HG03108 (cell line): ENCODE measurements around the gene AARS1.
"Not testable (repeated sequence)": the region's sequence is repeated elsewhere in the genome, so short reads cannot be mapped to it uniquely, and the experiment has no call there.

Source experiments
- ATAC-seq: cut with Tn5 transposase; IDR thresholded peaks from one replicate; pipeline ENCODE4 v1.9.1; 2021; ENCODE audit warnings: moderate library complexity; ENCODE audit not compliant: unreplicated experiment

AARS1 gene

GRCh38 chr16:70289229-70290094 is at the start of gene AARS1:
Gene AARS1, minus strand, starts transcription at chr16:70289506. Its CDS starts 6,743 bp downstream, at chr16:70282763.
- ATAC-seq, result peak; percentile 98

DNA sequence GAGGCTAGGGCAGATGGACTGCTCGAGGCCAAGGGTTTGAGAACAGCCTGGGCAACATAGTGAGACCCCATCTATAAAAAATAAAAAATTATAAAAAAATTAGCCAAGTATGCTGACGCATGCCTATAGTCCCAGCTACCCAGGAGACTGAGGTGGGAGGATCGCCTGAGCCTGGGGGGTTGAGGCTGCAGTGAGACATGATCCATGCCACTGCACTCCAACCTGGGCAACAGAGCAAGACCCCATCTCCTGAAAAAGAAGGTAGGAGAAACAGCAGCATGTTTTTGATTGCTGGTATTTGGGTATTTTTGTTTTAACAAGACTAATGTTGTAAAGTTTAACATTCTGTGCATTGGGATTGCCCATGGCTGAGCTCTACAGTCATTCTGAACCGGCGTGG is 48.5 kb upstream of the AARS1 start:
- ATAC-seq, result no peak

GRCh38 chr16:70332728-70333127 is 43.4 kb upstream of the AARS1 start:
- not testable (repeated sequence) for ATAC-seq

GRCh38 chr16:70331588-70332358 is 42.5 kb upstream of the AARS1 start:
- no peak for ATAC-seq

- no peak for ATAC-seq
Observed at GRCh38 chr16:70331091-70331490, 41.8 kb upstream of the AARS1 start.

DNA sequence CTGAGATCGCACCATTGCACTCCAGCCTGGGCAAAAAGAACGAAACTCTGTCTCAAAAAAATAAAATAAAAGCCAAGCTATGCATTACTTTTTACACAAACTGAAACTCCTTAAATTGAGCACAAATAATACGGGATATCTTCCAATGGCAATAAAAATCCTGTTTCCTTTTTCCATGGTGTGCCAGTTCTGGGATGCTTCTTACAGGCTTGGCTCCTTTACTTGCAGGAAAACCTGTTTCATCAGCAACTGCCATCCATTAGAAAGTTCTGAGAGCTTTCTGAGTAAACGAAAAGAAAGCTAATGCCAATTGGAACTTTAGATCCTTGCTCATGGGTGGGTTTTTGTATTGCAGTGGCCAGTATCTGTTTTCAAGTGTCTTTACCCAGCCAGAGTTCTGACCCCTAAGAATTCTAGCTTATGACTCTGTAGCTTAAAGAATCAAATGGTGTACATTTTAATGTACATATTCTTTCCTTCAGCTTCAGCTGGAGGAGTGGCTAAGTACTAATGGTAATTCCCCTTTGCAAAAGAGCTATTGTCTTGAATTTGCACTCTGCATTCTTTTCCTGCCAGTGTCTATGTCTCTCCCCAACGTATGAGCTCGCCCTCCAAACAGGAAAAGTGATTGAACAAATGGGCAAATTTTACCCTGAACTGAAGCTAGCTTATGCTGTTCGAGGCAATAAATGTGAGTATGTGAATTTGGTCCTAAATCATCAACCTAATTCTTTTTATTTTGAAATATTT is 35.9 kb upstream of the AARS1 start:
- no peak for ATAC-seq

DNA sequence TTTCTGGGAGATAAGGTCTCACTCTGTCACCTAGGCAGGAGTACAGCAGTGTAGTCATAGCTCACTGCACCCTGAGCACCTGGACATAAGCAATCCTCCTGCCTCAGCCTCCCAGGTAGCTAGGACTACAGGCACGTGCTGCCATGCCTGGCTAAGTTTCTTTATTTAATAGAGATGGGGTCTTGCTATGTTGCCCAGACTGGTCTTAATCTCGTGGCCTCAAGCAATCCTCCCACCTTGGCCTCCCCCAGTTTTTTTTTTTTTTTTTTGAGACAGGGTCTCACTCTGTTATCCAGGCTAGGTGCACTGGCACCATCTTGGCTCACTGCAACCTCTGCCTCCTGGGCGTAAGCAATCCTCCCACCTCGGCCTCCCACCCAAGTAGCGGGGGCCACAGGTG is 30.8 kb upstream of the AARS1 start:
- ATAC-seq, result no peak

DNA sequence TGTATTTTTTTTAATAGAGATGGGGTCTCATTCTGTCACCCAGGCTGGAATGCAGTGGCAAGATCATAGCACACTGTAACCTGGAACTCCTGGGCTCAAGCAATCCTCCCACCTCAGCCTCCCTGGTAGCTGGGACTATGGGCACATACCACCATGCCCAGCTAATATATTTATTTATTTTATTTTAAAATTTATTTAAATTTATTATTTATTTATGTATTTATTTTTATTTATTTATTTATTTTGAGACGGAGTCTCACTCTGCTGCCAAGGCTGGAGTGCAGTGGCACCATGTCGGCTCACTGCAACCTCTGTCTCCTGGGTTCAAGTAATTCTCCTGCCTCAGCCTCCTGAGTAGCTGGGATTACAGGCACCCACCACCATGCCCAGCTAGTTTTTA is 18.4 kb upstream of the AARS1 start:
- ATAC-seq, result not testable (repeated sequence)

DNA sequence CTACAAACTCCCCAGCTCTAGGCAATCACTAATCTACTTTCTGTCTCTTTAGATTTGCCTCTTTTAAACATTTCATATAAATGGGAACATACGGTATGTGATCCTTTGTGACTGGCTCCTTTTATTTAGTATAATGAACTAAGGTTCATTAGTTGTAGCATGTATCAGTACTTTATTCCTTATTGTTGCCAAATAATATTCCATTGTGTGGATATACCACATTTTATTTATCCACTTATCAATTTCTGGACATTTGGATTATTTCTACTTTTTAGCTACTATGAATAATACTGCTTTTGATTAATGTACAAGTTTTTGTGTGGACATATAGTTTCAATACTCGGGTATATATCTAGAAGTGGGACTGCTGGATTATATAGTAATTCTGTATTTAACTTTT is 17.6 kb upstream of the AARS1 start:
- no peak for ATAC-seq

- ATAC-seq, result no peak
Observed at GRCh38 chr16:70304892-70305448, 15.7 kb upstream of the AARS1 start.

DNA sequence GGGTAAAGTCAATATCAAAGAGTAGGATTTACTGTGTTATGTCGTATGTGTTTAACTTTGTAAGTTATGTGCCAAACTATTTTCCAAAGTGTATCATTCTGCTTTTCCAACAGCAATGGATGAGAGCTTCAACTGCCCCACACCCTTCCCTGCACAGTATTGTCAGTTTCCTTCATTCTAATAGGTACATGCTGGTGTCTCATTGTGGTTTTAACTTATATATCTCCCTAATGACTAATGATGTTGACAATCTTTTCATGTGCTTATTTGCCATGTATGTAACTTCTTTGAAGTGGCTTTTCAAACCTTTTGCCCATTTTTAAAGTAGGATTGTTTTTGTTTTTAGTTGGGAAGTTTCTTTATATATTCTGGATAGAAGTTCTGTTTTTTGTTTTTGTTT is 13.4 kb upstream of the AARS1 start:
- ATAC-seq, result no peak

GRCh38 chr16:70301121-70301520 is 11.8 kb upstream of the AARS1 start:
- ATAC-seq, result no peak

DNA sequence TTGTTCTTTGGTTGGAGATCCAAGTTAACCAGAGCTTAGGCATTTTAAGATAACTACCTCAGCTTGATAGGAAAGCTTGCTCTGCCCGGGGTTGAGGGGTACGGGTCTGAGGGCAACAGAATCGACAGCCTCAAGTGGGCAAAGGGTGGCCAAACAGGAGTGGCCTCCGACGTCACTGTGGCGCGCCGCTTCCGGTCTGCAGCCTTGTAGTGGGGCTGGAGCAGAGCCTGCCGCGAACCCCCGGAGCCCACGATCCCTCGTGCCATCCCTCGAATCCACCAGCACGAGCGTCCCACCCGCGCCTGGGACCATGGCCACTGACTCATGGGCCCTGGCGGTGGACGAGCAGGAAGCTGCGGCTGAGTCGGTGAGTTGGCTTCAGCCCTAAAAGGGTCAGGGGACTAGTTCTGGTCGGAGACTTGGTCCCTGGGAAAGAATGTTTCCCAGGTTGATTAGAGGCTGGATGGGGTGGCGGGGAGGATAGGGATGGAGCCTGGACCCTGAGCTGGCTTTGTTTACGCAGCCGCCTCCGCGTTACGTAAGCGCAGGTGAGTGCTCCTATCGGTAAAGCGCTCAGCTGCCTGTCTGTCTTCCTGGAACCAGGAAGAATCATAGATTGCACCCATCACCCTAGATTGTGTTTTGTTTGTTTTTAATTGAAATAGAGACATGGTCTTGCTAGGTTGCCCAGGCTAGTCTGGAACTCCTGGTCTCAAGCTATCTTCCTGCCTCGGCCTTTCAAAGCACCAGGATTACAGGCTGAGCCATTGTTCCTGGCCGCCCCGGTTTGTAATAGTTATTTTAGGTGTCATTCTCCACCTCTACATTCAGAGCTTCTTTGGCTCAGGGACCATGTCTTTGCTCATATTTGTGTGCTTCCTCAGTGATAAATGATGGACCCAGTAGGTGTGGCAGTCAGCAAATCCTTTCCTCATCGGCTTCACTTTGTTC is 10.0 kb upstream of the AARS1 start, which contains the start of gene DDX19B:
Gene DDX19B (plus strand): TSS at position 199 of the 951 bp plus-strand sequence. CDS start 112 bp downstream, at position 311.
- peak; percentile 76 for ATAC-seq

DNA sequence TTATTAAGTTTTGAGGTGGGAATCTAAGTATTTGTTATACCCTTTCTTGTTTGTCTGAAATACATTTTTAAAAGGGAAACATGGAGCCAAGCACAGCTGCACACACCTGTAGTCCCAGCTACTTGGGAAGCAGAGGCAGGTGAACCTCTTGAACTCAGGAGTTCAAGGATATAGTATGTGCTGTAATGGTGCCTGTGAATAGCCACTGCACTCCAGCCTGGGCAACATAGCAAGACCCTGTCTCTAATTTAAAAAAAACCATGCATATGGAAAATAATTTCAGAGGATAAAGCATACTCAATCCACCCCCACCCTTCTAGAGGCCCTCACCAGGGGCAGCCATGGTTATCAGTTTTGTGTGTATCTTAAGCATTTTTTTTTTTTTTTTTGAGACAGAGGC is 6.3 kb upstream of the AARS1 start:
- ATAC-seq, result no peak

- ATAC-seq, result no peak
Observed at GRCh38 chr16:70294385-70295025, 5.2 kb upstream of the AARS1 start.

DNA sequence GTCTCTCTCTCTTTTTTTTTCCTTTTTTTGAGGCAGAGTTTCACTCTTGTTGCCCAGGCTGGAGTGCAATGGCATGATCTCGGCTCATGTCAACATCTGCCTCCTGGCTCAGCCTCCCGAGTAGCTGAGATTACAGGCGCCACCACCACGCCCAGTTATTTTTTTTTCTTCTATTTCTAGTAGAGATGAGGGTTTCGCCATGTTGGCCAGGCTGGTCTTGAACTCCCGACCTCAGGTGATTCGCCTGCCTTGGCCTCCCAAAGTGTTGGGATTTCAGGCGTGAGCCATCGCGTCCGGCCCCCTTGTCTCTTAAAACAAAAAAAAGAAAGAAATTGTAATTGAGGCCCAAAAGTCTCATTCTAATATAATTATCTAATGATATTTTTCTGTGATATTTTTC is 2.8 kb upstream of the AARS1 start:
- ATAC-seq, result not testable (repeated sequence)

DNA sequence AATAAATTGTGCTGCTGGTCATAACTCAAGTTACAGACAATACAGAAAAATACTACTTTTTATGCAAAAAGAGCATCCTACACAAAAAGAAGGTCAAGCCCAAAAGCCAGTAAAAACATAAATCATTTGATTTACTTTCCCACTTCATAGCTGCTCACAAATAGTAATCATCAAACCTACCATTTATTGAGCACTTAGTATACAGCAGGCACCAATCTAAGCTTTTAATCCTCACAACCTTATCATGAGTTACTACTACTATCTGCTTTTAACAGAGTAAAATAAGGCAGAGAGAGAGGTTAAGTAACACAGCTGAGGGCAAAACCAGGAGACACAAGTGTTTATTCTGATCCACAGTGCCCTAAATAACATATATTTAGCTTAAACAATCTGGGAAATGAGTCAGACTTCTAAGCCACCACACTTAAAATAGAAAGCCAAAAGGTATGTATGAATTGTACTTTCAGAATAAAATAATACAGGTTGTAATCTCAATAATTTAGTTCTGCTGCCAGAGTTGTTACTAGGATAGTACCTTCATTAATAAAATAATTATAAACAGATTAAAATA is 1.7 kb upstream of the AARS1 start:
- ATAC-seq, result no peak

- ATAC-seq, result not testable (repeated sequence)
Observed at GRCh38 chr16:70287304-70287971, 1.9 kb downstream of the AARS1 start.
